ENCODE data around the gene PIM1.
"Not testable (repeated sequence)": the region's sequence is repeated elsewhere in the genome, so short reads cannot be mapped to it uniquely, and the experiment has no call there.

DNA sequence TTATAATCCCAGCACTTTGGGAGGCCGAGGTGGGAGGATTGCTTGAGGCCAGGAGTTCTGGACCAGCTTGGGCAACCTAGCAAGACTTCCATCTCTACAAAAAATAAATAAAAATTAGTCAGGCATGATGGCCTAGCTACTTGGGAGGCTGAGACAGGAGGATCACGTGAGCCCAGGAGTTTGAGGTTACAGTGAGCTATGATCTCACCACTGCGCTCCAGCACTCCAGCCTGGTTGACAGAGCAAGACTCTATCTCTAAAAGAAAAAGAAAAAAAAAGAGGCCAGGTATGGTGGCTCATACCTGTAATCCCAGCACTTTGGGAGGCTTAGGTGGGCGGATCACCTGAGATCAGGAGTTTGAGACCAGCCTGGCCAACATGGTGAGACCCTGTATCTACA lies 10.7 kb downstream of the PIM1 start:
- not testable (repeated sequence) for TF ChIP-seq EZH2 (IDR thresholded peaks at IDR 0.05); POLR2AphosphoS5 (IDR thresholded peaks at IDR 0.05; ENCODE audit: borderline replicate concordance, low read depth, low read length)
